B cell (primary cell): ENCODE results near the gene LIMCH1.

Experiments
- EZH2 ChIP-seq: IDR thresholded peaks from 2 replicates; pipeline ENCODE4 v1.6.1; 2012; ENCODE audit warnings: borderline replicate concordance, low read depth, mild to moderate bottlenecking, moderate library complexity, low read length; ENCODE audit not compliant: insufficient read depth, poor library complexity, severe bottlenecking
- TF ChIP-seq, protein P1 (sequence below): fragments of 200-600 bp; IDR thresholded peaks from one replicate; pipeline ENCODE4 v1.8.0; 2022; ENCODE audit warnings: antibody characterized with exemption, mild to moderate bottlenecking

DNA sequence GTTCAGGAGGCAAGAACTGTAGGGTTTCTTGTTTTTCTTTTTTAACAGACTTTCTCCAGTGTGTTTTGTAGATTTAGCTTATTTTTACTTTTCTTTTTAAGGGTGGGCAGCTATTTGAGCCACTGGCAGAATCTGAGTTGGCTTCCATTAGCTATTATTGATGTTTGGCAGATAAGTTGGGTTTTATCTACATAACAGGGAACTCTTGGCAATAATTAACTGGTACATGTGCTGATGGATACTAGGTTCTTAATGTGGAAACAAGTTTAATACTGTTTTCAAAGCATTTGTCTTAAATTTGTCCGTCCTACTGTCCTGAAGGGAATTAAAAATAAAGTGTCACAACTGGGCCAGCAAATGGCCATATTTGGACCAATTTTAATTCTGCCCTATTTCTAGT, 130.1 kb downstream of the LIMCH1 start:
- TF ChIP-seq EZH2 = no peak
- TF ChIP-seq, protein P1, sequence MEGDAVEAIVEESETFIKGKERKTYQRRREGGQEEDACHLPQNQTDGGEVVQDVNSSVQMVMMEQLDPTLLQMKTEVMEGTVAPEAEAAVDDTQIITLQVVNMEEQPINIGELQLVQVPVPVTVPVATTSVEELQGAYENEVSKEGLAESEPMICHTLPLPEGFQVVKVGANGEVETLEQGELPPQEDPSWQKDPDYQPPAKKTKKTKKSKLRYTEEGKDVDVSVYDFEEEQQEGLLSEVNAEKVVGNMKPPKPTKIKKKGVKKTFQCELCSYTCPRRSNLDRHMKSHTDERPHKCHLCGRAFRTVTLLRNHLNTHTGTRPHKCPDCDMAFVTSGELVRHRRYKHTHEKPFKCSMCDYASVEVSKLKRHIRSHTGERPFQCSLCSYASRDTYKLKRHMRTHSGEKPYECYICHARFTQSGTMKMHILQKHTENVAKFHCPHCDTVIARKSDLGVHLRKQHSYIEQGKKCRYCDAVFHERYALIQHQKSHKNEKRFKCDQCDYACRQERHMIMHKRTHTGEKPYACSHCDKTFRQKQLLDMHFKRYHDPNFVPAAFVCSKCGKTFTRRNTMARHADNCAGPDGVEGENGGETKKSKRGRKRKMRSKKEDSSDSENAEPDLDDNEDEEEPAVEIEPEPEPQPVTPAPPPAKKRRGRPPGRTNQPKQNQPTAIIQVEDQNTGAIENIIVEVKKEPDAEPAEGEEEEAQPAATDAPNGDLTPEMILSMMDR = no peak
